Measurements from ENCODE around the gene WDR89. TPM values are rescaled to one million over a fixed set of nuclear protein-coding genes. Genes with fewer than 3 reads are reported as not detected.

Gene WDR89
- polyA plus RNA-seq, 1 experiment, result 2.0 TPM

DNA sequence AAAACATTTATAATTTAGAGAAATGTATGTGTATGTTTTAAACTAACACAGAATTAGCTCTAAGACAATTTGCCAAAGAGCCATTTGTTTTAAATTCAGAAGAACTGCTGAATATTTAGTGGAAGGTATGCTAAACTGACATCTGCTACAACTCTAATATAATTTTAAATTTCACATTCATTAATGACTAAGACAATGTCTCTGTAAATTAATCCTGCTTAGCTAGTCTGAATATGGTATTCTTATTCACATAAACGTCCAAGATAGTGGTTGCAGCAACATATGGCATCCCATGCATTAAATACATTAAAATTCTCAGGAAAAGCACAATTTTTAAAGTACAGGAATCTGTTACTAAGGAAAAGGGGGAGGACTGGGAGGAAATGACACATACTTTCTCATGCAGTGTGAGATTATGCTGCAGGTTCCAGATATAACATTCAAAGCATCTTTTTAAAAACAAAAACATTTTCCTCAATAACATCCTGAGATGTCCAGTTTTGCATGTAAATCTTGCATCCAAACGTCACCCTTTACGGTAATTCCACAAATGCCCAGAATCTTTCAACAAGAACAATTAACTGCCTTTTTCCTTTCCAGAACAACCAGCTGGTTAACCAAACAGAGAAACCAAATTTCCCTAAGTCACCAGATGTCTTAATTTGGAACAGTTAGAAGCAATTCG lies 26.9 kb downstream of the WDR89 start:
- CTCF ChIA-PET, result interaction anchor here (1.5 to 1.8 kb wide), 2 partner anchors 18 to 19 kb away, joined by 3 to 4 read pairs; no protein-coding TSS in a partner anchor

GRCh38 chr14:63611078-63611477 lies 30.6 kb downstream of the WDR89 start:
- Histone ChIP-seq H3K27me3 (ENCODE audit: control insufficient read depth, insufficient read depth, low read length) (no peaks in the 10 kb centered on the region), H3K4me3 (ENCODE audit: low read depth, low read length) (no peak overlapping the region), H3K36me3 (ENCODE audit: control insufficient read depth, insufficient read depth, low read length) (no peaks in the 10 kb centered on the region)
- TF ChIP-seq, protein P1, sequence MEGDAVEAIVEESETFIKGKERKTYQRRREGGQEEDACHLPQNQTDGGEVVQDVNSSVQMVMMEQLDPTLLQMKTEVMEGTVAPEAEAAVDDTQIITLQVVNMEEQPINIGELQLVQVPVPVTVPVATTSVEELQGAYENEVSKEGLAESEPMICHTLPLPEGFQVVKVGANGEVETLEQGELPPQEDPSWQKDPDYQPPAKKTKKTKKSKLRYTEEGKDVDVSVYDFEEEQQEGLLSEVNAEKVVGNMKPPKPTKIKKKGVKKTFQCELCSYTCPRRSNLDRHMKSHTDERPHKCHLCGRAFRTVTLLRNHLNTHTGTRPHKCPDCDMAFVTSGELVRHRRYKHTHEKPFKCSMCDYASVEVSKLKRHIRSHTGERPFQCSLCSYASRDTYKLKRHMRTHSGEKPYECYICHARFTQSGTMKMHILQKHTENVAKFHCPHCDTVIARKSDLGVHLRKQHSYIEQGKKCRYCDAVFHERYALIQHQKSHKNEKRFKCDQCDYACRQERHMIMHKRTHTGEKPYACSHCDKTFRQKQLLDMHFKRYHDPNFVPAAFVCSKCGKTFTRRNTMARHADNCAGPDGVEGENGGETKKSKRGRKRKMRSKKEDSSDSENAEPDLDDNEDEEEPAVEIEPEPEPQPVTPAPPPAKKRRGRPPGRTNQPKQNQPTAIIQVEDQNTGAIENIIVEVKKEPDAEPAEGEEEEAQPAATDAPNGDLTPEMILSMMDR (IDR thresholded peaks at IDR 0.05; ENCODE audit: insufficient read depth, low read depth, low read length), result no peak
- no peak for DNase-seq (ENCODE audit: low read depth)
- ChIA-PET CTCF (no interaction called here), POLR2A (interaction anchor here (0.6 kb wide), 1 partner anchor 98 kb away, joined by 3 read pairs; no protein-coding TSS in a partner anchor)

More for the DNA sequence above, 26.9 kb downstream of the WDR89 start:
- H3K36me3 ChIP-seq (ENCODE audit: control insufficient read depth, insufficient read depth, low read length), result peaks cover 2% of the 10 kb centered on the region; the same call in 1 of the 2 replicates
- no peak for DNase-seq (ENCODE audit: low read depth)
- TF ChIP-seq, protein P1 (IDR thresholded peaks at IDR 0.05; ENCODE audit: insufficient read depth, low read depth, low read length), result no peak
- no peaks in the 10 kb centered on the region for H3K27me3 ChIP-seq (ENCODE audit: control insufficient read depth, insufficient read depth, low read length)
- POLR2A ChIA-PET, result no interaction called here
- no peak overlapping the region for H3K4me3 ChIP-seq (ENCODE audit: low read depth, low read length)

- POLR2A ChIA-PET, result no interaction called here
- CTCF ChIA-PET, result no interaction called here
- H3K36me3 ChIP-seq (ENCODE audit: control insufficient read depth, insufficient read depth, low read length), result no peaks in the 10 kb centered on the region
- TF ChIP-seq, protein P1 (IDR thresholded peaks at IDR 0.05; ENCODE audit: insufficient read depth, low read depth, low read length), result no peak
- DNase-seq (ENCODE audit: low read depth), result no peak
- no peak overlapping the region for H3K4me3 ChIP-seq (ENCODE audit: low read depth, low read length)
- H3K27me3 ChIP-seq (ENCODE audit: control insufficient read depth, insufficient read depth, low read length), result no peaks in the 10 kb centered on the region
These were observed 36.6 kb downstream of the WDR89 start for GRCh38 chr14:63605041-63605532.

- Histone ChIP-seq H3K4me3 (ENCODE audit: low read depth, low read length) (no peak overlapping the region), H3K27me3 (ENCODE audit: control insufficient read depth, insufficient read depth, low read length) (no peaks in the 10 kb centered on the region), H3K36me3 (ENCODE audit: control insufficient read depth, insufficient read depth, low read length) (no peaks in the 10 kb centered on the region)
- ChIA-PET CTCF (no interaction called here), POLR2A (no interaction called here)
- no peak for DNase-seq (ENCODE audit: low read depth)
- TF ChIP-seq, protein P1 (IDR thresholded peaks at IDR 0.05; ENCODE audit: insufficient read depth, low read depth, low read length), result no peak
These were observed 37.0 kb downstream of the WDR89 start for GRCh38 chr14:63604626-63605025.

DNA sequence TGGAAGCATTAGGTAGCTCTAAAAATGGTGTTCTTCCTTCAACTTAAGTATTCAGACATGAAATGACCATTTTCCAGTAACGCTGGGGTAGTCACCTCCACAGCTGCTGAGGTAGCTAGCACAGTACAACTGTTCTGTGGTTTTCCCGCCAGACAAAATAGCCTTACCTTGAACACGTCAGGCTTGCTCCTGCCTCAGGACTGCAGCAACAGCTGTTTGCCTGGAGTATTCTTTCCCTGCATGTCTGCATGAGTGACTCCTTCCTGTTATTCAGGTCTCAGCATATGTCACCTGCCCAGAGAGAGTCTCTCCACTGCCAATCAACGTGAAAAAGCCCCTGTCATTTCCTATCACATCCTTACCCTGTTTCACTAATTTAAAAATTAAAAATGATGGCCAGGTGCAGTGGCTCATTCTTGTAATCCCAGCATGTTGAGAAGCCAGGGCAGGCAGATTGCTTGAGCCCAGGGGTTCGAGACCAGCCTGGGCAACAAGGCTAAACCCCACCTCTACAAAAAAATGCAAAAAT lies 37.9 kb downstream of the WDR89 start:
- no peak overlapping the region for H3K4me3 ChIP-seq (ENCODE audit: low read depth, low read length)
- ChIA-PET POLR2A (no interaction called here), CTCF (interaction anchor here (0.6 kb wide), 1 partner anchor 1386 kb away, joined by 3 read pairs; no protein-coding TSS in a partner anchor)
- H3K36me3 ChIP-seq (ENCODE audit: control insufficient read depth, insufficient read depth, low read length), result no peaks in the 10 kb centered on the region
- no peaks in the 10 kb centered on the region for H3K27me3 ChIP-seq (ENCODE audit: control insufficient read depth, insufficient read depth, low read length)
- TF ChIP-seq, protein P1 (IDR thresholded peaks at IDR 0.05; ENCODE audit: insufficient read depth, low read depth, low read length), result no peak
- DNase-seq (ENCODE audit: low read depth), result no peak

All from BJ (cell line).